ENCODE data around the gene GNAZ. TPM values are rescaled to one million over a fixed set of nuclear protein-coding genes. Genes with fewer than 3 reads are reported as not detected.

GNAZ gene
- total and polyA plus RNA-seq, 2 donors from 2014 or later = 3.7 to 5.7 TPM

DNA sequence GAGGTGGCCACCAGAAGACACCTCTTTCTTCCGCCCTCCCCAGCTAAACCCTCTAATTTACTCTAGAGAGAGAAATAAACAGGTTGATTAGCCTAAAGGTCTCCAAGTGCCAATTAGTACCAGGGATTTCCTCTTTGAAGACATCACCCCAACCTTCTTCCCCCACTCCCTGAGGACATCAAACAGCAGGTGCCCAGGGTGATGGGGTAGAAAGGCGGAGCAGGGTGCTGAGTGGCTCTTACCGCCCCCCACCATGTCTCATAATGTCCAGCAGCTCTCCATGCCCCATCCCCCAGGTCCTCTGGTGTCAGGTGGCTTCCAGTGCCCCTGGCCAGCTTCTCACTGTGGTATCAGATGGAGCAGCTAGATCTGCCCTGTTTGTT lies 5.3 kb upstream of the GNAZ start:
- no peak overlapping the region for H3K4me3 ChIP-seq (ENCODE audit: low read length in 3 of 3)
- intact Hi-C loops (cut with DNase I) = no loop called here
- H3K27me3 ChIP-seq (ENCODE audit: control insufficient read depth, insufficient read depth, low read length) = no peaks in the 10 kb centered on the region
- FAIRE-seq (no peak), DNase-seq (peak in 3 of 5 donors; percentile 2 to 41 (median 28))
- TF ChIP-seq, protein P1, sequence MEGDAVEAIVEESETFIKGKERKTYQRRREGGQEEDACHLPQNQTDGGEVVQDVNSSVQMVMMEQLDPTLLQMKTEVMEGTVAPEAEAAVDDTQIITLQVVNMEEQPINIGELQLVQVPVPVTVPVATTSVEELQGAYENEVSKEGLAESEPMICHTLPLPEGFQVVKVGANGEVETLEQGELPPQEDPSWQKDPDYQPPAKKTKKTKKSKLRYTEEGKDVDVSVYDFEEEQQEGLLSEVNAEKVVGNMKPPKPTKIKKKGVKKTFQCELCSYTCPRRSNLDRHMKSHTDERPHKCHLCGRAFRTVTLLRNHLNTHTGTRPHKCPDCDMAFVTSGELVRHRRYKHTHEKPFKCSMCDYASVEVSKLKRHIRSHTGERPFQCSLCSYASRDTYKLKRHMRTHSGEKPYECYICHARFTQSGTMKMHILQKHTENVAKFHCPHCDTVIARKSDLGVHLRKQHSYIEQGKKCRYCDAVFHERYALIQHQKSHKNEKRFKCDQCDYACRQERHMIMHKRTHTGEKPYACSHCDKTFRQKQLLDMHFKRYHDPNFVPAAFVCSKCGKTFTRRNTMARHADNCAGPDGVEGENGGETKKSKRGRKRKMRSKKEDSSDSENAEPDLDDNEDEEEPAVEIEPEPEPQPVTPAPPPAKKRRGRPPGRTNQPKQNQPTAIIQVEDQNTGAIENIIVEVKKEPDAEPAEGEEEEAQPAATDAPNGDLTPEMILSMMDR (IDR thresholded peaks at IDR 0.05; ENCODE audit: borderline replicate concordance, extremely low read depth, insufficient read depth) = no peak
- H3K9ac ChIP-seq (ENCODE audit: low read length in 3 of 3) = no peak overlapping the region
- H3K4me1 ChIP-seq (ENCODE audit: control insufficient read depth in 2 of 3, insufficient read depth in 2 of 3, low read depth in 1 of 3, low read length in 3 of 3) = peaks cover 0 to 7% (median 0%) of the 10 kb centered on the region in 3 donors
- no peaks in the 10 kb centered on the region for H3K36me3 ChIP-seq (ENCODE audit: control insufficient read depth in 2 of 3, insufficient read depth in 3 of 3, low read length in 3 of 3)
- no peak overlapping the region for H3K27ac ChIP-seq (ENCODE audit: low read depth in 2 of 2, low read length in 2 of 2)
- H3K9me3 ChIP-seq (ENCODE audit: control insufficient read depth in 2 of 3, insufficient read depth in 1 of 3, low read length in 3 of 3) = no peaks in the 10 kb centered on the region

GRCh38 chr22:23065495-23066122 lies 4.7 kb upstream of the GNAZ start:
- Histone ChIP-seq H3K27me3 (ENCODE audit: control insufficient read depth, insufficient read depth, low read length) (no peaks in the 10 kb centered on the region), H3K9ac (ENCODE audit: low read length in 3 of 3) (no peak overlapping the region), H3K4me1 (ENCODE audit: control insufficient read depth in 2 of 3, insufficient read depth in 2 of 3, low read depth in 1 of 3, low read length in 3 of 3) (peaks cover 0 to 7% (median 0%) of the 10 kb centered on the region in 3 donors), H3K36me3 (ENCODE audit: control insufficient read depth in 2 of 3, insufficient read depth in 3 of 3, low read length in 3 of 3) (no peaks in the 10 kb centered on the region), H3K27ac (ENCODE audit: low read depth in 2 of 2, low read length in 2 of 2) (no peak overlapping the region), H3K9me3 (ENCODE audit: control insufficient read depth in 2 of 3, insufficient read depth in 1 of 3, low read length in 3 of 3) (no peaks in the 10 kb centered on the region), H3K4me3 (ENCODE audit: low read length in 3 of 3) (no peak overlapping the region)
- intact Hi-C loops (cut with DNase I) = no loop called here
- FAIRE-seq = no peak
- TF ChIP-seq, protein P1 (IDR thresholded peaks at IDR 0.05; ENCODE audit: borderline replicate concordance, extremely low read depth, insufficient read depth) = no peak
- peak in 3 of 5 donors; percentile 8 to 43 (median 15) for DNase-seq

- TF ChIP-seq, protein P1 (IDR thresholded peaks at IDR 0.05; ENCODE audit: borderline replicate concordance, extremely low read depth, insufficient read depth) = no peak
- Histone ChIP-seq H3K27ac (ENCODE audit: low read depth in 2 of 2, low read length in 2 of 2) (no peak overlapping the region), H3K9ac (ENCODE audit: low read length in 3 of 3) (no peak overlapping the region), H3K36me3 (ENCODE audit: control insufficient read depth in 2 of 3, insufficient read depth in 3 of 3, low read length in 3 of 3) (no peaks in the 10 kb centered on the region), H3K4me3 (ENCODE audit: low read length in 3 of 3) (no peak overlapping the region), H3K4me1 (ENCODE audit: control insufficient read depth in 2 of 3, insufficient read depth in 2 of 3, low read depth in 1 of 3, low read length in 3 of 3) (peaks cover 0 to 7% (median 0%) of the 10 kb centered on the region in 3 donors), H3K27me3 (ENCODE audit: control insufficient read depth, insufficient read depth, low read length) (no peaks in the 10 kb centered on the region), H3K9me3 (ENCODE audit: control insufficient read depth in 2 of 3, insufficient read depth in 1 of 3, low read length in 3 of 3) (no peaks in the 10 kb centered on the region)
- FAIRE-seq = no peak
- peak in 3 of 5 donors; percentile 4 to 33 (median 24) for DNase-seq
- intact Hi-C loops (cut with DNase I) = no loop called here
Measured at GRCh38 chr22:23066200-23067022, 3.9 kb upstream of the GNAZ start.
